Fibroblast of lung (primary cell): Measurements from ENCODE around the gene ARFGEF2. TPM values are rescaled to one million over a fixed set of nuclear protein-coding genes. Genes with fewer than 3 reads are reported as not detected.

Experiments used
- DNase-seq, 2 donors: peaks; one replicate each; pipeline versions ENCODE4 v3.0.0 to v3.0.0-alpha.2; 2010; ENCODE audit warnings: low read depth in 2 of 2
- H2AFZ ChIP-seq: 2 replicates; pipeline ENCODE4 v1.5.1; 2012; ENCODE audit warnings: low read length, control low read depth, inconsistent platforms
- H3K27ac ChIP-seq: 2 replicates; pipeline ENCODE4 v1.5.1; 2011; ENCODE audit warnings: low read length, control low read depth; ENCODE audit not compliant: insufficient read depth
- H3K27me3 ChIP-seq: 2 replicates; pipeline ENCODE4 v1.5.1; 2011; ENCODE audit warnings: mild to moderate bottlenecking, low read length; ENCODE audit not compliant: control insufficient read depth, insufficient read depth
- H3K36me3 ChIP-seq: 2 replicates; pipeline ENCODE4 v1.5.1; 2011; ENCODE audit warnings: low read length; ENCODE audit not compliant: control insufficient read depth, insufficient read depth
- H3K4me1 ChIP-seq: 2 replicates; pipeline ENCODE4 v1.5.1; 2011; ENCODE audit warnings: low read length; ENCODE audit not compliant: control insufficient read depth, insufficient read depth; ENCODE audit errors: extremely low read depth
- H3K4me2 ChIP-seq: 2 replicates; pipeline ENCODE4 v1.5.1; 2011; ENCODE audit warnings: low read length, control low read depth; ENCODE audit not compliant: insufficient read depth; ENCODE audit errors: extremely low read depth
- H3K4me3 ChIP-seq, 4 experiments: fragments of 200-600 bp in 1 of 4; sonication (generic) in 1 of 4; replicated peaks in 1 of 4; 2 replicates each; pipeline ENCODE4 v1.5.1; 2011 to 2016; ENCODE audit warnings: low read length in 4 of 4, low read depth in 3 of 4, mild to moderate bottlenecking in 3 of 4, control low read depth in 2 of 4, inconsistent platforms in 1 of 4, mixed read lengths in 1 of 4; ENCODE audit not compliant: insufficient read depth in 1 of 4; ENCODE audit errors: control extremely low read depth in 1 of 4
- H3K79me2 ChIP-seq: 2 replicates; pipeline ENCODE4 v1.5.1; 2012; ENCODE audit warnings: mild to moderate bottlenecking, low read length, inconsistent platforms; ENCODE audit not compliant: control insufficient read depth, insufficient read depth
- H3K9ac ChIP-seq: 2 replicates; pipeline ENCODE4 v1.5.1; 2011; ENCODE audit warnings: mild to moderate bottlenecking, low read length, control low read depth; ENCODE audit not compliant: insufficient read depth
- H3K9me3 ChIP-seq: 2 replicates; pipeline ENCODE4 v1.5.1; 2012; ENCODE audit warnings: low read depth, low read length; ENCODE audit not compliant: control insufficient read depth, insufficient read depth
- H4K20me1 ChIP-seq: 2 replicates; pipeline ENCODE4 v1.5.1; 2011; ENCODE audit warnings: low read length; ENCODE audit not compliant: control insufficient read depth, insufficient read depth; ENCODE audit errors: extremely low read depth
- CTCF ChIP-seq, 2 donors: IDR thresholded peaks in 1 of 2; conservative IDR thresholded peaks in 1 of 2; 1 replicate in 1 of 2; 2 replicates in 1 of 2; pipeline ENCODE4 v1.5.1; 2011 to 2012; ENCODE audit warnings: low read length in 2 of 2, control low read depth in 1 of 2, inconsistent platforms in 1 of 2, low read depth in 1 of 2, mild to moderate bottlenecking in 1 of 2
- EZH2 ChIP-seq: IDR thresholded peaks from 2 replicates; pipeline ENCODE4 v1.5.1; 2012; ENCODE audit warnings: low read length, control low read depth, mild to moderate bottlenecking; ENCODE audit errors: missing control alignments
- polyA plus RNA-seq, 2 donors: library from polyadenylated mRNA; depleted of rRNA in 1 of 2; stranded (reverse) in 1 of 2; unstranded in 1 of 2; fragments of >200 nt; gene quantifications; 2 replicates each; pipeline ENCODE4 v1.2.1, GENCODE V29; 2011 to 2012; ENCODE audit warnings: missing spikeins in 1 of 2
- total RNA-seq: library from RNA; depleted of rRNA; stranded (reverse); fragments of >200 nt; gene quantifications from 2 replicates; pipeline ENCODE4 v1.2.1, GENCODE V29; 2014

The ARFGEF2 gene
- total and polyA plus RNA-seq, 2 donors (not counting 1 experiment from before 2014, with no cell fraction given): 17.3 to 42.8 TPM

GRCh38 chr20:48889140-48889790 is 32.2 kb upstream of the ARFGEF2 start:
- Histone ChIP-seq H3K27ac (no peak overlapping the region), H3K79me2 (no peaks in the 10 kb centered on the region), H3K27me3 (peaks cover 13% of the 10 kb centered on the region), H3K4me3 (no peak overlapping the region), H3K4me2 (no peak overlapping the region), H4K20me1 (no peaks in the 10 kb centered on the region), H2AFZ (no peak overlapping the region), H3K36me3 (no peaks in the 10 kb centered on the region), H3K4me1 (no peaks in the 10 kb centered on the region), H3K9ac (no peak overlapping the region), H3K9me3 (no peaks in the 10 kb centered on the region)
- no peak for DNase-seq
- TF ChIP-seq CTCF (conservative IDR thresholded peaks at IDR 0.05 in 1 of 2, IDR thresholded peaks at IDR 0.05 in 1 of 2; ENCODE audit: low read depth in 1 of 2, low read length in 2 of 2): no peak
- no peak for TF ChIP-seq EZH2

GRCh38 chr20:48891235-48892048 is 30.1 kb upstream of the ARFGEF2 start:
- Histone ChIP-seq H3K4me2 (no peak overlapping the region), H3K9ac (no peak overlapping the region), H2AFZ (no peak overlapping the region), H3K4me3 (no peak overlapping the region), H3K27ac (no peak overlapping the region), H3K9me3 (no peaks in the 10 kb centered on the region), H3K79me2 (no peaks in the 10 kb centered on the region), H4K20me1 (no peaks in the 10 kb centered on the region), H3K27me3 (peaks cover 13% of the 10 kb centered on the region), H3K4me1 (no peaks in the 10 kb centered on the region), H3K36me3 (no peaks in the 10 kb centered on the region)
- no peak for DNase-seq
- TF ChIP-seq EZH2 (no peak), CTCF (conservative IDR thresholded peaks at IDR 0.05 in 1 of 2, IDR thresholded peaks at IDR 0.05 in 1 of 2; ENCODE audit: low read depth in 1 of 2, low read length in 2 of 2) (no peak)

GRCh38 chr20:48892049-48892470 is 29.5 kb upstream of the ARFGEF2 start:
- H3K9me3 ChIP-seq: no peaks in the 10 kb centered on the region
- H2AFZ ChIP-seq: no peak overlapping the region
- peaks cover 13% of the 10 kb centered on the region for H3K27me3 ChIP-seq
- no peaks in the 10 kb centered on the region for H4K20me1 ChIP-seq
- no peak overlapping the region for H3K27ac ChIP-seq
- H3K79me2 ChIP-seq: no peaks in the 10 kb centered on the region
- no peaks in the 10 kb centered on the region for H3K4me1 ChIP-seq
- no peak for DNase-seq
- TF ChIP-seq CTCF (conservative IDR thresholded peaks at IDR 0.05 in 1 of 2, IDR thresholded peaks at IDR 0.05 in 1 of 2; ENCODE audit: low read depth in 1 of 2, low read length in 2 of 2): no peak
- TF ChIP-seq EZH2: no peak
- H3K36me3 ChIP-seq: no peaks in the 10 kb centered on the region
- H3K4me3 ChIP-seq: no peak overlapping the region
- H3K9ac ChIP-seq: no peak overlapping the region
- H3K4me2 ChIP-seq: no peak overlapping the region
